Measurements from ENCODE around the gene AMT. TPM values are rescaled to one million over a fixed set of nuclear protein-coding genes. Genes with fewer than 3 reads are reported as not detected.
"Not testable (repeated sequence)": the region's sequence is repeated elsewhere in the genome, so short reads cannot be mapped to it uniquely, and the experiment has no call there.

Gene AMT
- polyA plus RNA-seq, 2 of the 4 experiments (the other 2 are of a cell fraction) = 0.83 to 1.4 TPM

DNA sequence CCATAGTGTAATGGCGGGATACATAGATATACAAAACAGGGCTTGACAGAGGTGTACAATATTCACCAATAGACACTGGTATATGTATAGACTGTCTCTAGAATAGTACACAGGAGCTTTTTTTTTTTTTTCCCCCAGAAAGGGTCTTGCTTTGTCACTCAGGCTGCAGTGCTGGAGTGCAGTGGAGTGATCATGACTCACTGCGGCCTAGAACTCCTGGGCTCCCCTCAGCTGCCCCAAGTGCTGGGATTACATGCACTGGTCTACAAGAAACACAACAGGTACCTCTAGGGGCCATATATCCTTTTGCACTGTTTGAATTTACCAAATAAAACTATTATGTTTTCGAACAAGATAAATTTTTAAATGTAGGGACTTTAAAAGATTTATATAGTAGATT is 22.8 kb downstream of the AMT start:
- ChIA-PET POLR2A (interaction anchor here (0.6 to 1.1 kb wide), 2 partner anchors 28 to 41 kb away, joined by 3 to 4 read pairs; partner anchors contain the start of gene GPX1), CTCF (interaction anchor here (0.5 to 0.6 kb wide), 2 partner anchors 7 to 30 kb away, joined by 3 to 4 read pairs; no protein-coding TSS in a partner anchor)

DNA sequence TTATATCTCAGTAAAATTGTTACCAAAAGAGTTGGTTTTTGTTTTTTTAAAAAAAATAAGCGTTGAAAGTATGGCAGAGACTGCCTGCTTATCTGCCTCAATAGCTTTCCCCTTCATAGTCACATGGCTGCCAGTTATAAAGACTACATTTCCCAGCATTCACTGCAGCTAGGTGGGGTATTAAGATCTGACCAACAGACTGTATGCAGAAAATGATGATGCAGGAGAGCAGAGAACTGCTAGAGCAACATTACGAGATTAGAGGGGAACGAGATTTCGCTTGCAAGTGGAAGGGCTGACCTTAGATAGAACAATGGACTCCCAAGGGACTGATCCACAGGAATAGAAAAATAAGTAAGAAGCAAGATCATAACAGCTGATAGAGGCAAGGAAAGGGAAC is 24.8 kb downstream of the AMT start:
- CTCF ChIA-PET = no interaction called here
- Histone ChIP-seq H3K4me2 (no peak overlapping the region), H3K9me3 (no peaks in the 10 kb centered on the region), H3K4me1 (peaks cover 14% of the 10 kb centered on the region; the same call in 1 of the 3 replicates), H3K4me3 (no peak overlapping the region), H3K27ac (no peak overlapping the region)
- ATAC-seq (peak; percentile 65 to 75; a peak in 4 of 6 replicates), DNase-seq (ENCODE audit: low read depth in 1 of 2, low spot score in 1 of 2) (peak in 1 of 2 experiments; percentile 30), FAIRE-seq (no peak)
- TF ChIP-seq, protein P1, sequence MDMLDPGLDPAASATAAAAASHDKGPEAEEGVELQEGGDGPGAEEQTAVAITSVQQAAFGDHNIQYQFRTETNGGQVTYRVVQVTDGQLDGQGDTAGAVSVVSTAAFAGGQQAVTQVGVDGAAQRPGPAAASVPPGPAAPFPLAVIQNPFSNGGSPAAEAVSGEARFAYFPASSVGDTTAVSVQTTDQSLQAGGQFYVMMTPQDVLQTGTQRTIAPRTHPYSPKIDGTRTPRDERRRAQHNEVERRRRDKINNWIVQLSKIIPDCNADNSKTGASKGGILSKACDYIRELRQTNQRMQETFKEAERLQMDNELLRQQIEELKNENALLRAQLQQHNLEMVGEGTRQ (IDR thresholded peaks at IDR 0.05) = 0 out of 2 replicates have a peak, but pooled peaks have one; percentile 14
- TF ChIP-seq TFCP2L1 (CRISPR knock-in tag; IDR thresholded peaks at IDR 0.05) (no peak), RCOR1 (IDR thresholded peaks at IDR 0.05; ENCODE audit: low read depth, low read length) (no peak)
- POLR2A ChIA-PET = interaction anchor here (1.0 kb wide), 1 partner anchor 14 kb away, joined by 4 read pairs; the partner anchor contains the start of genes RHOA and TCTA
- WGBS (ENCODE audit: missing lambda C conversion rate) = 72% methylated on average over 4 of the region's 4 CpGs

More for the DNA sequence above, 22.8 kb downstream of the AMT start:
- TF ChIP-seq FOXS1 (CRISPR knock-in tag; IDR thresholded peaks at IDR 0.05) = no peak
- TF ChIP-seq, protein P2, sequence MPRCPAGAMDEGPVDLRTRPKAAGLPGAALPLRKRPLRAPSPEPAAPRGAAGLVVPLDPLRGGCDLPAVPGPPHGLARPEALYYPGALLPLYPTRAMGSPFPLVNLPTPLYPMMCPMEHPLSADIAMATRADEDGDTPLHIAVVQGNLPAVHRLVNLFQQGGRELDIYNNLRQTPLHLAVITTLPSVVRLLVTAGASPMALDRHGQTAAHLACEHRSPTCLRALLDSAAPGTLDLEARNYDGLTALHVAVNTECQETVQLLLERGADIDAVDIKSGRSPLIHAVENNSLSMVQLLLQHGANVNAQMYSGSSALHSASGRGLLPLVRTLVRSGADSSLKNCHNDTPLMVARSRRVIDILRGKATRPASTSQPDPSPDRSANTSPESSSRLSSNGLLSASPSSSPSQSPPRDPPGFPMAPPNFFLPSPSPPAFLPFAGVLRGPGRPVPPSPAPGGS (IDR thresholded peaks at IDR 0.05) = no peak
- no peak for TF ChIP-seq CBX8 (IDR thresholded peaks at IDR 0.05)
- no peak for TF ChIP-seq MAFK (IDR thresholded peaks at IDR 0.05; ENCODE audit: partially characterized antibody)
- TF ChIP-seq EHF (CRISPR knock-in tag; IDR thresholded peaks at IDR 0.05) = no peak
- TF ChIP-seq ZFP36 (IDR thresholded peaks at IDR 0.05; ENCODE audit: borderline replicate concordance, partially characterized antibody) = no peak
- TF ChIP-seq HOXA7 (CRISPR knock-in tag; IDR thresholded peaks at IDR 0.05) = no peak
- no peak for TF ChIP-seq KDM5A (IDR thresholded peaks at IDR 0.05)
- TF ChIP-seq CBX2 (IDR thresholded peaks at IDR 0.05; ENCODE audit: borderline replicate concordance, low read depth) = no peak
- TF ChIP-seq, protein P3, sequence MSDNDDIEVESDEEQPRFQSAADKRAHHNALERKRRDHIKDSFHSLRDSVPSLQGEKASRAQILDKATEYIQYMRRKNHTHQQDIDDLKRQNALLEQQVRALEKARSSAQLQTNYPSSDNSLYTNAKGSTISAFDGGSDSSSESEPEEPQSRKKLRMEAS (IDR thresholded peaks at IDR 0.05) = no peak
- no peak for TF ChIP-seq FOSL2 (IDR thresholded peaks at IDR 0.05)
- TF ChIP-seq FOSL2 (CRISPR knock-in tag; IDR thresholded peaks at IDR 0.05) = no peak
- no peak for TF ChIP-seq TP53 (CRISPR knock-in tag; IDR thresholded peaks at IDR 0.05)
- TF ChIP-seq, protein P1 (IDR thresholded peaks at IDR 0.05) = no peak
- no peak for TF ChIP-seq MYC (IDR thresholded peaks at IDR 0.05; ENCODE audit: borderline replicate concordance, low read length)
- no peak for TF ChIP-seq TFCP2L1 (CRISPR knock-in tag; IDR thresholded peaks at IDR 0.05)
- no peak for TF ChIP-seq JUN (IDR thresholded peaks at IDR 0.05)
- Histone ChIP-seq H3K9me3 (no peaks in the 10 kb centered on the region), H3K4me2 (no peak overlapping the region), H3K4me1 (peaks cover 18% of the 10 kb centered on the region; the same call in 1 of the 3 replicates), H3K27ac (no peak overlapping the region), H3K4me3 (no peak overlapping the region)
- ATAC-seq (peak; percentile 45 to 62; a peak in 5 of 6 replicates), FAIRE-seq (no peak), DNase-seq (ENCODE audit: low read depth in 1 of 2, low spot score in 1 of 2) (no peak)
- 90% methylated on average over 3 of the region's 3 CpGs for WGBS (ENCODE audit: missing lambda C conversion rate)

DNA sequence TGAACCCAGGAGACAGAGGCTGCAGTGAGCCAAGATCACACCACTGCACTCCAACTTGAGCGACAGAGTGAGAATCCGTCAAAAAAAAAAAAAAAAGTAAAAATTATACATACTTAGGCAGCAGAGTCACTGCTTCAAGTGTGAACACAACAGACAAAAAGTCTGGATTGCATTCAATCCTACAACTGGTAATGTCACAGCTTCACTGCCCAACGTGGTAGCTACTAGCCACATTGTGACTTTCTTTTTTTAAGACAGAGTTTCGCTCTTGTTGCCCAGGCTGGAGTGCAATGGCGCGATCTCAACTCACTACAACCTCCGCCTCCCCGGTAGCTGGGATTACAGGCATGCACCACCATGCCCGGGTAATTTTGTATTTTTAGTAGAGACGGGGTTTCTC is 31.0 kb downstream of the AMT start:
- FAIRE-seq; H3K4me1 ChIP-seq; H3K4me3 ChIP-seq; H3K4me2 ChIP-seq; H3K9me3 ChIP-seq; ATAC-seq; CTCF ChIA-PET; H3K27ac ChIP-seq; DNase-seq (ENCODE audit: low read depth in 1 of 2, low spot score in 1 of 2): not testable (repeated sequence)
- 87% methylated on average over 10 of the region's 10 CpGs for WGBS (ENCODE audit: missing lambda C conversion rate)
- POLR2A ChIA-PET = interaction anchor here (0.7 kb wide), 1 partner anchor 21 kb away, joined by 3 read pairs; no protein-coding TSS in a partner anchor

Data from A549 (cell line).